Fibroblast of upper back skin (primary cell): Measurements from ENCODE around the gene CLEC11A.
A peak's percentile ranks its signal among the peaks of the same experiment; 100 is the strongest.

Source experiments
- DNase-seq: peaks from one replicate; pipeline ENCODE4 v3.0.0-alpha.2; 2013

CLEC11A gene

GRCh38 chr19:50705422-50706019 is 17.6 kb upstream of the CLEC11A start:
- peak; percentile 76 for DNase-seq

DNA sequence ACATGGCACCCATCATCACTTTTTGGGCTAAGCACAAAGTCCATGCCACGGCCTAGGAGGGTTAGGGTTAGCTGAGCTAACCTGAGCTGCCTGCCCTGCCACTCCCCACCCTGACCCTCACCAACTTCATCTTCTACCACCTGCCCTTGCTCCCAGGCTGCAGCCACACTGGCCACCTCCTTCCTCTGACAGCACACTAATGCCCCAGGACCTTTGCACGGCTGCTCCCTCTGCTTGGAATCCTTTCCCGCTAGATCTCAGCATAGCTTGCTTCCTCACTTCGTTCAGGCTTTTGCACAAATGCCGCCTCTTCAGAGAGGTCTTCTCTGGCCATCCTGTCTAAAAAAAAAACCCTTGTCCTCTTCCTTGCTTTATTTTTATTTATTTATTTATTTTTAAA is 16.8 kb upstream of the CLEC11A start:
- no peak for DNase-seq

DNA sequence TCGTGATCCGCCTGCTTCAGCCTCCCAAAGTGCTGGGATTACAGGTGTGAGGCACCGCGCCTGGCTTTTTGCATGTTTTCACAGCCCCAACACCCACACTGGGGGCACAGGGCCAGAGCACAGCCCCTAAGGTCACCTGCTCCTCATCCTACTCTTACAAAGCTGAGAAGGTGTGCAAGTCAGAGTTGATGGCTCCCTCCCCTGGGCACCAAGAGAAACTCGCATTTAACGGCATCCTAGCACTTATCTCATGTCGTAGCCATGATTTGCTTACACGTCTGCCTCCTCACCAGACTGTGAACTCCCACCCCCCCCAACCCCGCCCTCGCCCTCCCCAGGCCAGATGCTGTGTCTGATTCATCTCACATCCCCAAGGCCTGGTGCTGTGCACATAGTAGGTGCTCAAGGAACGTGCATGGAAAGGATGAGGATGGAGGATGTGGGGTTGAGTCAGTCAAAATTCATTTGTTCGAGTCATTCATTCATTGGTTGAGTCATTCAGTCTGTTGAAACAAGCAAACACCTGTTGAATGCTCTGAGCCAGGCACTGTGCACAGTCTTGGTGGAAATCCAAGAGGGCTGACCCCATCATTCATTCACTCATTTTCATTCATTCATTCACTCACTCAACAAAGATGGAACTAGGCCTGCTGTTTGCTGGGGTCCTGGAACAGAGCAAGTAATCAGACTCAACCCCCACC is 14.8 kb upstream of the CLEC11A start:
- DNase-seq = no peak

GRCh38 chr19:50710094-50710493 is 13.1 kb upstream of the CLEC11A start:
- DNase-seq = no peak

DNA sequence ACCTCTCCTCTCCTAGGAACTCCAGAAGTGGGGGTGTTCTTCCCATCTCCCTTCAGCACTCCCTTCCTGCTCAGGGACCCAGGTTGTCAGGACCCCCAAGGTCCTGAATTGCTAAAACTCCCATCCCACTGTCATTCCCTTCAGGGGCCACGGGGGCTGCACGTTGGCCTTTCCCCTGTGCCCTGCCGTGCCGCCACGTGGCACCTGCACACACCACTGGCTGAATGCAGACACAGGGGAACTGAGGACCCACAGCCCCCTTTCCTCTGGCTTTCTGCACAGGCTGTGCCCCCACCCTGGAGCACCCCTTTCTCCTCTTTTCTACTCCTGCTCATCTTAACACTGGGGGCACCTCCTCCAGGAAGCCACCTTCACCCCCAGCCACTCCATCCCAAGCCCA is 12.6 kb upstream of the CLEC11A start:
- no peak for DNase-seq

DNA sequence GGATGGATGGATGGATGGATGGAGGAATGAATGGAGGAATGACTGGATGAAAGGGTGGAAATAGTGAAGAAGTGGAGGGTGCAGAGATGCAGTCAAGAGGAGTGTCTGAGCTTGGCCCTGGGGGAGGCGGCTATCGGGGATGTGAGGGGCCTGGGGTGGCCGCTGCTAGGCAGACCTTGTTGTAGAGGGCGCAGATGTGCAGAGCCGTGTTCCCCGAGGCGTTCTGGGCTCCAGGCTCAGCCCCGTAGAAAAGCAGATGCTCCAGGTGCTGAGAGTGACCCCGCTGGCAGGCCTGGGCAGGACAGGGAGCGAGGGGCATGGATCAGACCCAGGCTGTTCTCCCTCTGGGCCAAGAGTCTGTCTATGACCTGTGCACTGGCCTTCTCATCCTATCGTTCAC is 12.0 kb upstream of the CLEC11A start:
- no peak for DNase-seq

DNA sequence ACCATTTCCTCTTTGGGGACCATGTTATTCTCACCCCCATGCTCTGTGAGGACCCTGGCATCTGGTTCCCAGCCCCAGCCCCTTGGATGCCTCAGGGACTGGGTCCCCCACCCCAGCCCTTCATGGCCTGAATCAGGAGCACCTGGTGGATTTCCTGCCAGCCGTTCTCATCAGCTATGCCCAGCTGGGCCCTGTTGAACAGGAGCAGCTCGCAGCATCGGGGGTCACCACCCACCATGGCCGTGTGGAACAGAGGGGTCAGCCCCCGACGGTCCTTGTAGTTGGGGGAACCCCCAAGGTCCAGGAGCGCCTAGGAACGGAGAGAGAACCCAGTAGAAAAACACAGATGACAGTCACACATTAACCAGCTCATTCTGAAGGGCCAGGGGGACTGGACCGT is 11.4 kb upstream of the CLEC11A start:
- no peak for DNase-seq

DNA sequence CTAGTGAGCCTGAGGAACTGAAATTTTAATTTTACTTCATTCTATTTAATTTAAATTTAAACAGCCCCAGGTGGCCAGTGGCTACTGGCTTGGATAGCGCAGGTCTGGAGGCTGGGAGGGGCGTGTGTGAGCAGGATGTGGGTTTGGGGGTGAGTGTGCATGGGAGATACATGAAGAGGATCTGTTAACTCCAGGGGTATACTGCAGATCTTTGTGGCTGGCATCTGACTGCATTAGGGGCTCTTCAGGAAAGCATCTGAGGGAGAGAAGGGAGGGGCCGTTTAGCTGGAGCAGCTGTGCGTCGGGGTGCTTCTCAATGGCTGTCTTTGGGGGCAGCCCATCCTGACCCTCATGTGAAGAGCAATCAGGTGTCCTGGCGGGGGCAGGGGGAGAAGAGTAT is 10.3 kb upstream of the CLEC11A start:
- no peak for DNase-seq

- no peak for DNase-seq
Observed at GRCh38 chr19:50713556-50714236, 9.5 kb upstream of the CLEC11A start.

DNA sequence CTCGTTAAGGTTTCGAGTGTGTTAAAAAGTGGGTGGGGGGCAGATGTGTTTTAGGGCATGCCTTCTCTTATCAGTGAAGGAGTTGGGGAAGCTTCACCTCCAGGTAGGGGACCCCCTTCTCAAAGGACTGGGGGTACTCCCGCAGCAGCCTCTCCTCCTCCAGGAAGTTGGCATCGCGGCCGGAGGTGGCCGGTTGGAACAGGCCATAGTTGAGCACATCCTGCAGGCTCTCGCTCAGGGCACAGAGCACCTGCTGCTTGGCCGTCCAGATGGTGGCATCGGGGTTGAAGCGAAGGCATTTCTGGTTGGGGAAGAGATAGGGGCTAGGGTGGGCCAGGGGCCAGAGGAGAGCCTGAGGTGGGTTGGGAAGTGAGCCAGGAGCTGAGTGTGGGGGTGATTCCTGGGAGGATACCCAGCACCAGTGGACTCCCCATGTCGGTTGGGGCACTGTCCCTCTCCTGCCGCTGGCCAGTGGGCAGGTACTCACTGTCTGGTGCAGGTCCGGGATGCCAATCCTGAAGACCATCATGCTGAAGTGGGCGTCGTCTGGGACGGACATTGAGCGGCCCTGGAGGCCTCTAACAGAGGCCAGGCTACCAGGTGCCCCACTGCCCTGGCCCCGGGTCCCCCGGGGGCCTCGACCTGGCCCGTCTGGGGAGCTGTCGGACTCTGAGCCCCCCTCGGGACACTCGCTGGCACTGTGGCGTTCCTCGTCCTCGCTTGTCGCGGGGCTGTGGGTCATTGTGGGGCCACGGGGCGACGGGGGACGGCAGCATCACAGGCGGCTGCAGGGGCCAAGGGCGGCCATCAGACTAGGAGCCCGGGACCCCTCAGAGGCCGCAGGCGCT is 6.8 kb upstream of the CLEC11A start:
- DNase-seq = no peak

GRCh38 chr19:50717026-50717723 is 6.0 kb upstream of the CLEC11A start:
- DNase-seq = no peak

DNA sequence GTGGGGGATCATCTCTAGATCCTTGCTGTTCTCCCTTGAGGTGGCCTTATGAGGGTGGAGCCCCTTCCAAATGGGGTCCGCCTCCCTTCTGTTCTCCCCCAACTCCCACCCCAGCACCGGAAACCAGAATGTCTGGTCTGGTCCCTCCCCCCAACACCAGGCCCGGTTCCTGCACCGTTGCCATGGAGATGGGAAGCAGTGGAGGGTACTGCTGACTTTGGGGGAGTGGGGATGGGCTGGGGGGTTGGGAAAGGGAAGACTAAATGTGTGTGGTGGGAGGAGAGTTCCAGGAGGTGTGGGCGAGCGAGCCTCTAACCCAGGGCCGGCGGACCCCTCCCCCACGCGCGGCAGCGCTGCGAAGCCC is 5.3 kb upstream of the CLEC11A start:
- DNase-seq = no peak

- no peak for DNase-seq
Observed at GRCh38 chr19:50718255-50719118, 4.7 kb upstream of the CLEC11A start.

- DNase-seq = no peak
Observed at GRCh38 chr19:50719119-50719435, 4.1 kb upstream of the CLEC11A start.

DNA sequence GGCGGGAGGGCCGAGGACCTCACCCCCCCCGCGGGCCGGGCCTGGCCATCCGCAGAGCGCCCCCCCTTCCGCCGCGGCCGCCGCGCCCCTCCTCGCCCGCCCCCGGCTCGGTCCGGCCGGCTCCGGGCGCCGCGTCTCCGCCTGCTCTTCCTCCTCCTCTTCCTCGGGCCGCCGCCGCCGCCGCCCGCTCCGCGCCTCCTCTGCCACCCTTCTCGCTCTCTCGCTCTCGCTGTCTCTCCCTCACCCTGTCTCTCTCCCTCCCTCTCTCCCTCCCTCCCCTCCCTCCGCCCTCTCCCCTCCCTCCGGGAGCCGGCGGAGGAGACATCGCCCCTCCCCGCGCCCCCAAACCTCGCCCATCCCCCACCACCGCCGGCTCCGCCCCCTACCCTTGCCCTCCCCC is 3.6 kb upstream of the CLEC11A start, which contains the start of gene SHANK1:
SHANK1 (minus strand) TSS at position 237 of the 400 bp plus-strand sequence. CDS start 2,883 bp downstream, outside the sequence.
- peak; percentile 28 for DNase-seq

GRCh38 chr19:50720181-50720920 is 2.8 kb upstream of the CLEC11A start:
- no peak for DNase-seq

GRCh38 chr19:50720921-50721381 is 2.2 kb upstream of the CLEC11A start:
- DNase-seq = peak; percentile 43

GRCh38 chr19:50721441-50722137 is 1.6 kb upstream of the CLEC11A start:
- no peak for DNase-seq

DNA sequence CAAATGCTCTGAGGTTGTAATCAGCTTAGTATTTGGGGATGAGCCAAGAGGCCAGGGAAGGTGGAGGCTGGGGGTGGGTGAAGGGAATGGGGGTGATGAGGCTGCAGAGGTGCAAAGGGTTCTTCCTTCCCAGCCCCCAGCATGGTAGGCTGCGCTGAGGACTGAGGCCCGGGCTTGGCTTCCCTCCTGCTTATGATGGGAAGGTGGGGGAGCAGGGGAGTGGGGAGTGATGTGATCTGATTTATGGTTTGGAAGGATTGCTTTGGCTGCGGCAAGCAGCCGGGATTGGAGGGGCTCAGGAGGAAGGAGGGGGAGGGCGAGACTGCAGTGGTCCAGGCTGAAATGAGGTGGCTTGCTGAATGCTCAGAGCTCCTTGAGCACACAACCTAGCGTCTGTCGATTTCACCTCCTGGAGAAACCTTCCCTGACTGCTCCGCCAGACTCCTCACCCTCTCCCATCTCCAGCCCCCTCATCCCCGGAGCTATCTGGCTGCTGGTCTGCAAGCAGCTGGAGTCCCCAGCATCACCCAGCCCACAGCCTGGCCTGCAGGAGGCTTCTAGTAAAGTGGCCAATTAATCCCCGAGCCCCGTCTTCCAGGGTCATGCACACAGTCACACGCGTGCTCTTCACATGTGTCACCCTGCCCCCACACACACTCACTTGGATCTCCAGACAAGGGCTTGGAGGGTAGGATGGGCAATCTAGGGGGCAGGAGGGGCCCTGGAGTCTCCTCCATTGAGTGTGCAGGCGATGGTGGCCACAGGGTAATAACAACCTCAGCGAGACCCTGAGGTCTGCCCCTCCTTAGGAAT is 757 bp upstream of the CLEC11A start:
- peak; percentile 73 for DNase-seq
